ENCODE data around the gene CCPG1. TPM values are rescaled to one million over a fixed set of nuclear protein-coding genes. Genes with fewer than 3 reads are reported as not detected.

Gene CCPG1
- total RNA-seq, 4 donors from 2014 or later, result 23.6 to 35.8 (median 26.4) TPM

- peaks cover 21% of the 10 kb centered on the region for H3K36me3 ChIP-seq
- H3K27me3 ChIP-seq, result no peaks in the 10 kb centered on the region
- no peak overlapping the region for H3K4me3 ChIP-seq
- H3K4me1 ChIP-seq, result peaks cover 6% of the 10 kb centered on the region
- no peaks in the 10 kb centered on the region for H3K9me3 ChIP-seq
- WGBS, result 10% methylated on average over 2 of the region's 2 CpGs
- no peak for DNase-seq (ENCODE audit: low spot score in 2 of 2)
- TF ChIP-seq CTCF (IDR thresholded peaks at IDR 0.05) (no peak), EP300 (IDR thresholded peaks at IDR 0.05) (no peak)
- no peak overlapping the region for H3K27ac ChIP-seq
Measured at GRCh38 chr15:55343168-55343567, 65.0 kb downstream of the CCPG1 start.

- H3K9me3 ChIP-seq, result no peaks in the 10 kb centered on the region
- H3K27me3 ChIP-seq, result no peaks in the 10 kb centered on the region
- 100% methylated on average over 1 of the region's 1 CpG for WGBS
- TF ChIP-seq POLR2A (IDR thresholded peaks at IDR 0.05) (no peak), POLR2AphosphoS5 (IDR thresholded peaks at IDR 0.05) (no peak), EP300 (IDR thresholded peaks at IDR 0.05) (no peak), CTCF (IDR thresholded peaks at IDR 0.05) (no peak)
- no peak overlapping the region for H3K4me3 ChIP-seq
- H3K27ac ChIP-seq, result no peak overlapping the region
- no peaks in the 10 kb centered on the region for H3K4me1 ChIP-seq
- DNase-seq (ENCODE audit: low spot score in 2 of 2), result no peak
- H3K36me3 ChIP-seq, result peaks cover 37% of the 10 kb centered on the region
Measured at GRCh38 chr15:55337160-55337559, 71.0 kb downstream of the CCPG1 start.

DNA sequence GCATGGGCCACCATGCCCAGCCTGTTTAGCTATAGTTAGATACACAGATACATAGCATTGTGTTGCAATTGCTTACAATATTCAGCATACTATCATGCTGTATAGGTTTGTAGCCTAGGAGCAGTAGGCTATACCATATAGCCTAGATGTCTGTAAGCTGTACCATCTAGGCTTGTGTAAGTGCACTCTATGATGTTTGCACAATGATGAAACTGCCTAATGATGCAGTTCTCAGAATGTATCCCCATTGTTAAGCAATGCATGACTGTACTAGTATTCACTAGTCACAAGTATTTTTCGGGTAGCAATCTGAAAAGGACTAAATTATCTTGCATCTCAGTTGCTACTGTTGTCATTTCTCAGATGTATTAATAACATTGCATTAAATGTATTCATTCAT lies 73.2 kb downstream of the CCPG1 start:
- H3K4me1 ChIP-seq, result no peaks in the 10 kb centered on the region
- no peak overlapping the region for H3K4me3 ChIP-seq
- TF ChIP-seq CTCF (IDR thresholded peaks at IDR 0.05) (no peak), POLR2A (IDR thresholded peaks at IDR 0.05) (no peak), EP300 (IDR thresholded peaks at IDR 0.05) (no peak), POLR2AphosphoS5 (IDR thresholded peaks at IDR 0.05) (no peak)
- H3K9me3 ChIP-seq, result no peaks in the 10 kb centered on the region
- H3K27me3 ChIP-seq, result no peaks in the 10 kb centered on the region
- DNase-seq (ENCODE audit: low spot score in 2 of 2), result no peak
- peaks cover 45% of the 10 kb centered on the region for H3K36me3 ChIP-seq
- WGBS, result 100% methylated on average over 1 of the region's 1 CpG
- H3K27ac ChIP-seq, result no peak overlapping the region

DNA sequence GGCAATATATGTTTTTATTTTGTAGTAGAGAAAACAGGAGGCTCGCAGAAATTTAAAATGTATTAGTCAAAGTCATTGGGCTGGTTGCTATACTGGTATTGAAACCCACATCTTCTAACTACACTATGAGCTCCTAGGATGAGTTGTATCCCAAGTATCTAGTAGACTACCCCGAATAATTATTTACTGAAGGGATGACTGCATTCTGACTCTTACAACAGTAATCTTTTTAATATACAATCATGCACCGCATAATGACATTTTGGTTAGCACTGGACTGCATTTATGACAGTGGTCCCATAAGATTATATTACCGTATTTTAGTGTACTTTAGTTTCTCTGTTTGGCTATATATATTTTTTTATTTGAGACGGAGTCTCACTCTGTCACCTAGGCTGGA lies 73.8 kb downstream of the CCPG1 start:
- no peak for DNase-seq (ENCODE audit: low spot score in 2 of 2)
- Histone ChIP-seq H3K27me3 (no peaks in the 10 kb centered on the region), H3K36me3 (peaks cover 48% of the 10 kb centered on the region), H3K27ac (no peak overlapping the region), H3K4me3 (no peak overlapping the region), H3K4me1 (no peaks in the 10 kb centered on the region), H3K9me3 (no peaks in the 10 kb centered on the region)
- TF ChIP-seq POLR2A (IDR thresholded peaks at IDR 0.05) (no peak), POLR2AphosphoS5 (IDR thresholded peaks at IDR 0.05) (no peak), CTCF (IDR thresholded peaks at IDR 0.05) (no peak), EP300 (IDR thresholded peaks at IDR 0.05) (no peak)
- WGBS, result 96% methylated on average over 5 of the region's 5 CpGs

DNA sequence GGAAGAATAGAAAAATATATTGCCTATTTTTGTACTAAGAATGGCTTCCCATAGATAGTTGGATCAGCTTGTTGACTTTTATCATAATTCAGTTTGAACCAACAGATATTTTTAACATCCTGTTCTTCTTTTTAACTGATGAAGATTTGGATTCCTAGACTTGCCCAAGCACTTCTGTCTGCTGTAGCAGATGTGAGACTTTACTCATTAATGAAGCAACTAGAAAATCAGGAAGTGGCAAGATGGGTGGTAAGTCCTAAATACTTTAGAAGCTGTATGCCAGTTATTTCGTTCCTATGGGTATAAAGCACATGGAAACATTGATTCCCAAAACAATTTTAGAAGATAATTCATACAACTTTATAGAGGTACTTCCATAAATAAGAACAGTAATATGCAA lies 80.8 kb downstream of the CCPG1 start:
- no peaks in the 10 kb centered on the region for H3K9me3 ChIP-seq
- H3K36me3 ChIP-seq, result peaks cover 23% of the 10 kb centered on the region
- DNase-seq (ENCODE audit: low spot score in 2 of 2), result no peak
- no peaks in the 10 kb centered on the region for H3K27me3 ChIP-seq
- 72% methylated on average over 1 of the region's 1 CpG for WGBS
- H3K4me3 ChIP-seq, result no peak overlapping the region
- H3K4me1 ChIP-seq, result no peaks in the 10 kb centered on the region
- no peak overlapping the region for H3K27ac ChIP-seq
- TF ChIP-seq POLR2A (IDR thresholded peaks at IDR 0.05) (no peak), EP300 (IDR thresholded peaks at IDR 0.05) (no peak), POLR2AphosphoS5 (IDR thresholded peaks at IDR 0.05) (no peak), CTCF (IDR thresholded peaks at IDR 0.05) (no peak)
